Mononuclear cell (primary cell): Measurements from ENCODE around the gene NOTCH1. TPM values are rescaled to one million over a fixed set of nuclear protein-coding genes. Genes with fewer than 3 reads are reported as not detected.

Experiments used
- H3K27me3 ChIP-seq: 2 replicates; pipeline ENCODE4 v1.6.0; 2011; ENCODE audit warnings: low read length, control low read depth; ENCODE audit not compliant: insufficient read depth
- H3K4me1 ChIP-seq: 2 replicates; pipeline ENCODE4 v1.5.1; 2011; ENCODE audit warnings: mild to moderate bottlenecking, low read length, control low read depth; ENCODE audit not compliant: insufficient read depth
- H3K4me3 ChIP-seq: 2 replicates; pipeline ENCODE4 v1.5.1; 2011; ENCODE audit warnings: mild to moderate bottlenecking, low read length, moderate library complexity
- H3K9me3 ChIP-seq: 2 replicates; pipeline ENCODE4 v1.5.1; 2011; ENCODE audit warnings: low read depth, mild to moderate bottlenecking, control low read depth, low read length
- total RNA-seq: library from RNA; depleted of rRNA; stranded (reverse); fragments of >200 nt; gene quantifications from one replicate; pipeline ENCODE4 v1.2.3, GENCODE V29; 2012

The NOTCH1 gene
- total RNA-seq, 1 donor: 28.1 TPM

GRCh38 chr9:136481558-136481957, 64.3 kb downstream of the NOTCH1 start:
- Histone ChIP-seq H3K4me1 (peaks cover 35% of the 10 kb centered on the region), H3K9me3 (no peaks in the 10 kb centered on the region), H3K27me3 (no peaks in the 10 kb centered on the region), H3K4me3 (peak overlapping the region; percentile 93)

GRCh38 chr9:136476369-136477150, 69.3 kb downstream of the NOTCH1 start:
- H3K4me3 ChIP-seq: no peak overlapping the region
- peaks cover 9% of the 10 kb centered on the region for H3K4me1 ChIP-seq
- H3K9me3 ChIP-seq: no peaks in the 10 kb centered on the region
- H3K27me3 ChIP-seq: no peaks in the 10 kb centered on the region

GRCh38 chr9:136474974-136475865, 70.6 kb downstream of the NOTCH1 start:
- H3K27me3 ChIP-seq: no peaks in the 10 kb centered on the region
- H3K9me3 ChIP-seq: no peaks in the 10 kb centered on the region
- H3K4me1 ChIP-seq: peaks cover 4% of the 10 kb centered on the region
- H3K4me3 ChIP-seq: no peak overlapping the region

GRCh38 chr9:136474021-136474640, 71.7 kb downstream of the NOTCH1 start:
- H3K27me3 ChIP-seq: no peaks in the 10 kb centered on the region
- no peaks in the 10 kb centered on the region for H3K4me1 ChIP-seq
- no peaks in the 10 kb centered on the region for H3K9me3 ChIP-seq
- H3K4me3 ChIP-seq: no peak overlapping the region

GRCh38 chr9:136473354-136473721, 72.5 kb downstream of the NOTCH1 start:
- Histone ChIP-seq H3K4me1 (no peaks in the 10 kb centered on the region), H3K4me3 (no peak overlapping the region), H3K9me3 (no peaks in the 10 kb centered on the region), H3K27me3 (no peaks in the 10 kb centered on the region)

GRCh38 chr9:136472640-136473353, 73.1 kb downstream of the NOTCH1 start:
- H3K27me3 ChIP-seq: no peaks in the 10 kb centered on the region
- H3K9me3 ChIP-seq: no peaks in the 10 kb centered on the region
- H3K4me1 ChIP-seq: no peaks in the 10 kb centered on the region
- no peak overlapping the region for H3K4me3 ChIP-seq

GRCh38 chr9:136471802-136472487, 73.9 kb downstream of the NOTCH1 start:
- no peaks in the 10 kb centered on the region for H3K27me3 ChIP-seq
- H3K4me1 ChIP-seq: no peaks in the 10 kb centered on the region
- H3K9me3 ChIP-seq: no peaks in the 10 kb centered on the region
- no peak overlapping the region for H3K4me3 ChIP-seq

GRCh38 chr9:136470792-136471469, 74.9 kb downstream of the NOTCH1 start:
- H3K9me3 ChIP-seq: no peaks in the 10 kb centered on the region
- no peaks in the 10 kb centered on the region for H3K4me1 ChIP-seq
- H3K27me3 ChIP-seq: no peaks in the 10 kb centered on the region
- no peak overlapping the region for H3K4me3 ChIP-seq

GRCh38 chr9:136470356-136470755, 75.5 kb downstream of the NOTCH1 start:
- no peaks in the 10 kb centered on the region for H3K27me3 ChIP-seq
- H3K4me1 ChIP-seq: no peaks in the 10 kb centered on the region
- no peak overlapping the region for H3K4me3 ChIP-seq
- H3K9me3 ChIP-seq: no peaks in the 10 kb centered on the region

GRCh38 chr9:136467766-136468165, 78.1 kb downstream of the NOTCH1 start:
- no peaks in the 10 kb centered on the region for H3K9me3 ChIP-seq
- H3K27me3 ChIP-seq: no peaks in the 10 kb centered on the region
- H3K4me1 ChIP-seq: no peaks in the 10 kb centered on the region
- H3K4me3 ChIP-seq: no peak overlapping the region

GRCh38 chr9:136466155-136466541, 79.7 kb downstream of the NOTCH1 start:
- Histone ChIP-seq H3K27me3 (no peaks in the 10 kb centered on the region), H3K4me3 (no peak overlapping the region), H3K4me1 (no peaks in the 10 kb centered on the region), H3K9me3 (no peaks in the 10 kb centered on the region)

- no peaks in the 10 kb centered on the region for H3K9me3 ChIP-seq
- no peak overlapping the region for H3K4me3 ChIP-seq
- H3K4me1 ChIP-seq: no peaks in the 10 kb centered on the region
- no peaks in the 10 kb centered on the region for H3K27me3 ChIP-seq
Observed at GRCh38 chr9:136465500-136466154, 80.2 kb downstream of the NOTCH1 start.

GRCh38 chr9:136464241-136464640, 81.6 kb downstream of the NOTCH1 start:
- Histone ChIP-seq H3K4me1 (no peaks in the 10 kb centered on the region), H3K9me3 (no peaks in the 10 kb centered on the region), H3K4me3 (no peak overlapping the region), H3K27me3 (no peaks in the 10 kb centered on the region)
